ENCODE data around the gene ABR. TPM values are rescaled to one million over a fixed set of nuclear protein-coding genes. Genes with fewer than 3 reads are reported as not detected.
"Not testable (repeated sequence)": the region's sequence is repeated elsewhere in the genome, so short reads cannot be mapped to it uniquely, and the experiment has no call there.

The ABR gene
- total RNA-seq, 1 donor from 2014 or later = 58.1 TPM

DNA sequence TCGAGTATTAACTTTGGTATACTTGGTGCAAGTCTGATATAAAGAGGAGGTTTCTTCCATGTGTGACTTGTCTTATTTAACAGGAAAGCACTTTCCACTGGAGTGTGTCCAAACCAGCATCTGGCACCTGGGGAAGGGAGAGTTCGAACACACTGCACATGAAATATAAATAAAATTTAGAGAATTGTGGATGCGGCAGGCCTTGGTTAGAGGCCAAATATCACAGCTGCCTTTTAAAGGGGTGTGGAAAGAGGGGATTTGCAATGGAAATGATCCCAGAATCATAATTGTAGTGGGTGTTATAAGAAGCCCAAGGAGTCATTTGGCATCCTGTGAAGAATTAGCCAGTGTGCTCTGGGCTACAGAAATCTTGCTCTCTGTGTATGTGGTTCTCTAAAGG lies 195.9 kb downstream of the ABR start:
- DNase-seq = no peak

DNA sequence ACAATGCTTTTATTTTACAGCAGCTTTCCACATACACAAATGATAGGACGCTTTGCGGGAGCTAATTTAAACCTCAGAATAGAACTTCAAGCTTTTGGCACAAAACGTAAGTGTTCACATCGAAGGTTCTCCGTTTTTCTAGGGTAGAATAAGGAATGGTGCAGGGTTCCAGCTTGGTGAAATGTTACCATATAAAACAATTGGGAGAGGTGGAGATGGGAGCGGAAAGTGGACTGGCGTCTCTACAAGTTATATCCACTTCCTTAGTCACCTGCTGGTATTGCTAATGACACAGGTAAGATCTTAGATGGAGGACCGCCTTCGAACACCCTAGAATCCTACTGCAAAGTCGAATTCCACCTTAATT lies 198.5 kb downstream of the ABR start:
- DNase-seq = no peak

DNA sequence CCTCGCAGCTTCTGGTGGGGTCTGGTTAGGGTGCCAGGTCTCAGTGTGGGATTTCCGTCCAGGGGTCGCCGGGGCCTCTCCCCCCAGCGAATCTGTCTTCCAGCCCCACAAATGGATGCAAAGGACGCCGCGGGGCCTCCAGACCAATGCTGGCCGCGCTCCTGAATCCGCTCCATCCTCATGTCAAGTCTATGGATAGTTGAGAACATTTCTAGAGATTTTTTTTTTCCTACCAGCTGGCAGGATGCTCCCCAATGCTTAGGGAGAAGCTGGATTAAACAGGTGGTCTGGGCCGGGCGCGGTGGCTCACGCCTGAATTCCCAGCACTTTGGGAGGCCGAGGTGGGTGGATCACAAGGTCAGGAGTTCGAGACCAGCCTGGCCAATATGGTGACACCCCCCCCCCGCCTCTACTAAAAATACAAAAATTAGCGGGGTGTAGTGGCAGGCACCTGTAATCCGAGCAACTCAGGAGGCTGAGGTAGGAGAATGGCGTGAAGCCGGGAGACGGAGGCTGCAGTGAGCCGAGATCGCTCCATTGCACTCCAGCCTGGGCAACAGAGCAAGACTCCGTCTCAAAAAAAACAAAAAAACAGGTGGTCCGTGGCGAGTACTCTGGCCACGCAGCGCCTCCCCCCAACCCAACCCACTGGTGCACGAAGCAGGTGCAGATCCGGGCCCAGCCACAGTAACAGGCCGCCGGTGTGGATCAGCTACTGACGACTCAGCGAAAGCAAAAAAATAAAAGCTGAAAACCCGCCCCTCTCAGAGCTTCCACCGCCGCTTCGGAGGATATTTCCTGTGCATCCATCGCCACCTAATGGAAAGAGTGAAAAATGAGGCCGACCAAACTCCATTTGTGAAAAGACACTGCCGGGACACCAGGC lies 199.1 kb downstream of the ABR start:
- DNase-seq = peak; percentile 79

DNA sequence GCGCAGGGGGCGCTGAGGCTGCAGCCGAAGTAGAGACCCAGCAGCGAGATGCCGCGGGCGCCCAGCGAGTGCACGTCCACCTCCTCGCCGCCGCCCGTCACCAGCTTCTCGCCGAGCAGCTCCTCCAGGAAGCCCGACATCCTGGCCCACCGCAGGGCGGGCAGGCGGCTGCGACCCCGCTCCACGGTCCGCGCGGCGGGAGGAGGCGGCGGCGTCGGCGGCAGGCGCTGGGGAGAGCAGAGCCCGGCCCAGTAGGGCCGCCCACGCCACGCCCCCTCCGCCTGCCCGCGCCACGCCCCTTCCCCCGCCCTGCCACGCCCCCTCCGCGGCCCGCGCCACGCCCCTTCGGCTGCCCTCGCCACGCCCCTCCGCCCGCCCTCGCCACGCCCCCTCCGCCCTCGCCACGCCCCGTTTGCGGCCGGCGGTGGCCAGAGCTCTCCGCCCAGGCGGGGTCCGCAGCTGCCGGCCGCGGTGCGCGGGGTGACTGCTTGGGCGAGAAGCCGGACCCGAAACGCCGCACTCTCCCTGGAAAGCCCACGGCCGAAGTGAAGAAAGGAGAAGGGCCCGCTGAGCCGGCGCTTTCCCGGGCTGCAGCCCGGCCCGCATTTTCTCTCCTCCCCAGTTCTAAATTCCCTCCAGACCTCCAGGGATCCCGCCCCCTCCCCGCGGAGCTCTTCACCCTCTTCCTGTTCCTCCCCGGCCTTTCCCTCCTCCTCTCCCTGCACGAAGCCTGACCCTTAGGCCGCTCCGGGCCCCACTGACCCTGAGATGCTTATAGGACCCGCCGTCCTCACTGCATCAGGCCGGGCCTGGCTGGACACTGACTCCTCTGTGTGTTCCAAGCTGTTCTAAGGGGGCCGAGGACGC lies 200.0 kb downstream of the ABR start, which contains the start of gene NXN:
Gene NXN, minus strand, starts transcription at position 238 of the 867 bp plus-strand sequence.
- peak; percentile 77 for DNase-seq

DNA sequence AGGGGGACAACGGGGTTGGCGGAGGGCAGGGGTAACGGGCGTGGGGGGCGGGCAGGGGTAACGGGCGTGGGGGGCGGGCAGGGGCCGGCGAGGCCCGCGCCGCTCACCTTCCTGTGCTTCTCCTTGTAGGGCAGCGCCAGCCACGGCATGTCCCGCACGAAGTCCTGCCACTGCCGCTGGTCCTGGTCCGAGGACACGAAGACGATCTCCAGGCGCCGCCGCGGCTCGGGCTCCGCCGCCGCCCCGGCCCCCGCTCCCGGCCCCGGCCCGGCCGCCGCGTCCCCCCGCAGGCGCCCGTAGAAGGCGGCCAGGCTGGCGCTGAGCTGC lies 200.6 kb downstream of the ABR start:
- no peak for DNase-seq

DNA sequence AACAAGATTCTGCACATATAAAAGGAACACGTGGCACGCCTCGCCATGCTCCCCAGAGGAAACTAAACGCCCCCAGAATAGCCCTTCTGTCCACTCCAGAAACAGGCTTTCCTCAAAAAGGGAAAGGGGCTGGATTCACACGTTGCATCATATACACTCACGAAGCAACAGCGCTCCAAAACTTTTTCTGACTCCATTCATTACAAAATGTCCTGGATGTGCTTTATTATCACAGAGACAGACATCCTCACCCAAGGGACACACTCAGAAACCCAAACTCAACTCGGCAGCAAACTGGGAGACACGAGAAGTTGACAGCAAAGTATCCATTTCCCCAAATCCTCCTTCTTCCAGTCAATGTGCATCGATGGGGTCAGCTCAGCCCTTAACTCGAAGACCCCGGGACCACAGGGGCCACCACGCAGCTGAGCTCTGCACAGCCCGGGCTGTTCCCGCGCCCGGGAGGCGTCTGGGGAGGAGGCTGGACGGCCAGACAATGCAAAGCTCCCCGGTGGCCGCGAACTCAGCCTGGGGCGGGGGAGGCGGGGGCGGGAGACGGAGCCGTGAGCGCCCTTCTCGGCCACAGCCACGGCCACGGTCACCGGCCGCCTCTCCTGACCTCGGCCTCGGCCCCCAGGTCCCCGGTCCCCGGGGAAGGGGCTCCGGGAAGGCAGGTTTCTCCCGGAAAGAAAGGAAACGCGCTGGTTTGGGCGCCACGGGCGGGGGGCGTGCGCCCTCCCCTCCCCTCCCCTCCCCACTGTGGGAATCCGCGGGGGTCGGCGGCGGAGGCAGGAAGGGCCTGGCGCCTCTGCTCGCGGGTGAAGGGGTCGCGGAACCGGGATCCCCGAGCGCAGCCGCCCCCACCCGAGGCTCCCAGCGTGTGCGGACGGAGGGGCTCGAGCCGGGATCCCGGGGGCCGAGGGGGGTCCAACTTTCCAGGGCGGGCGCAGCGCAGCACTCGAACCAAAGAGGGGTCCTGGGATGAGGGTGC lies 201.4 kb downstream of the ABR start:
- DNase-seq = peak; percentile 55

DNA sequence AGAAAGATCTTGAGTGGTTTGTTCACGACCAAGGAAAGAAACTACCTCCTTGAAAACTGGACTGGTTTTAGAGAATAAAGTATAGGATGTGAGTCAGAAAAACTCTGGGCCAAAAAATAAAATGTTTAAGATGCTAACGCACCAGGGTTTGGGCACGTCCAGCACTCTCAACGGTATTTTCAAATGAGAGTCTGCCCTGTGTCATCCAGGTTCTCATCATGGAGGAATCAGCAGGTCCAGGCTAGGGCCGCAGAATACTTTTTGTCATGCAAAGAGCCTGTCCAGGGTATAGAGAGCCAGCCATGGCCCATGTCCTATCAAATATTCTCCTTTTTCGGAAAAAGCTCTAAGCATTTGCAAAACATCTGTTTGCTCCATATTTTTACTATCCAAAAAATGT lies 202.6 kb downstream of the ABR start:
- DNase-seq = no peak

DNA sequence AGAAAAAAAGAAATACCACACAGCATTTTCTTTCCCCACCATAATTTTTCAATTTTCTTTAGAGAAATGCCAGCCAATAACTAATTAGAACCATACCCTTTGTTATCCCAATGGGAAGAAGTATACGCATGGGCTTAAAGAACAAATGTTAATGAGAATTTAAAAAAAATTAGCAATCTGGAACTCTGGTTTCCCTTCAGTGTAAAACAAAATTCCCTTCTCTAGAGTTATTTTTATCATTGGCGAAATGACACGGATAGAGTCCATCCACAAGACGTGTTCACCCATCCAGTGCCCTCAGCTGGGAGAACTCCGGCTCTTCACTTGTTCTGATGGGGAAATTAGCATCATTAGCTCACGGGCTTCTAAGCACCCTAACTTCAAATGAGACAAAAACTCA lies 203.5 kb downstream of the ABR start:
- DNase-seq = no peak

DNA sequence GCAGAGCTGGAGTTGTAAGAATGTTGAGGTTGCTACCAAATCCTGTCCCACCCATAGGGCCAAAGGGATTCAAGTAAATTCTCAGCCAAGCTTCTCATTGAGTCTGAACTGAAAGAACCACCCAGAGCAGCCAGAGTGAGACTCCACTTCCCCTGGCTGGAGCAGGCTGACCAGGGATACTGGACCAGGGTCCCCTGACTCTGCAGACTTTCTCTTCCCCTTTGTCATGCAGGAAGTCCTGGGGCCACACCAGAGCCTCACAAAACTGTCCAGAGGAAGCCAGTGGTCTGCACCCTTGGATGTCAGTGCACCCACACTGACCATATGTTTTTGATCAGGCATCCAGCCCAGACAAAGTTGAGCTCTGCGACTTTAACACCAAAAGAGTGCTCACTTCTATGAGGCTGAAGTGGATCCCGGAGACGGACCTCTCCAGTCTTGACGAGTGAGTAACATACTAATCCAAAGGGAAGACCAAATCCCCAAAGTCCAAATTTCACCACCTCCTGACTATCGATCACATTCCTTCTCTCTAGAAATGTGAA lies 204.3 kb downstream of the ABR start:
- DNase-seq = no peak

DNA sequence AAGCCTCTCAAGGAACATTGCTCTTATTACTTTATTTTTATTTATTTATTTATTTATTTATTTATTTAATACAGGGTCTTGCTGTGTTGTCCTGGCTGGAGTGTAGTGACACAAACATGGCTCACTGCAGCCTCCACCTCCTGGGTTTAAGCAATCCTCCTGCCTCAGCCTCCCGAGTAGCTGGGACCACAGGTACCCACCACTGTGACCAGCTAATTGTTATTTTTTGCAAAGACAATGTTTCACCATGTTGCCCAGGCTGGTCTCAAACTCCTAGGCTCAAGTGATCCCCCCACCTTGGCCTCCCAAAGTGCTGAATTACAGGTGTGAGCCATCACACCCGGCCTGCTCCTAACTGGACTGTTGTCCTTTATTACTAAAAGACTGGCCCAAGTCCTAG lies 205.0 kb downstream of the ABR start:
- DNase-seq = not testable (repeated sequence)

DNA sequence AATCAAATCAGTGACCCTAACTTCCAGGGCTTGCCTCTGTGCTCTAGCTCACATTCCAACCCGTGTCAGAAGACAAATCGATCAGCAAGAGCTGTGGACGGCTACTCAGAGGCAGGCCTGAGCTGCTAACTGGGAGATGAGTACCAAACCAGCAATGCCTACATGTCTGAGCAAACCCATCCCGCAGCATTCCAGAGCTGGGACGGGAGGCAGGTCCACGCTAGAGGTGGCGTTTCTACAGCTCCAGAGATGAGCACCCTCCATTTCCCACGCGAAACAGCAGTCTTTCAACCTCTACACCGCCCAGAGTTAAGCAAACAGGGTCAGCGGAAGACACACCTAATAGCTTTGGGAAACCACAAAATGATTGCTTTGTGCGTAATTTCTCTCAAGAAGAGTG lies 206.7 kb downstream of the ABR start:
- DNase-seq = no peak

DNA sequence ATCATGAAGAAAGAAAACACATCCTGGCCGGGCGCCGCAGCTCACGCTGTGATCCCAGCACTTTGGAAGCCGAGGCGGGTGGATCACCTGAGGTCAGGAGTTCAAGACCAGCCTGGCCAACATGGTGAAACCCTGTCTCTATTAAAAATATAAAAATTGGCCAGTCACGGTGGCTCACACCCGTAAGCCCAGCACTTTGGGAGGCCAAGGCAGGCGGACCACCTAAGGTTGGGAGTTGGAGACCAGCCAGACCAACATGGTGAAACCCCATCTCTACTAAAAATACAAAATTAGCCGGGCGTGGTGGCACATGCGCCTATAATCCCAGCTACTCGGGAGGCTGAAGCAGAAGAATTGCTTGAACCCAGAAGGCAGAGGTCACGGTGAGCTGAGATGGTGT lies 207.9 kb downstream of the ABR start:
- not testable (repeated sequence) for DNase-seq

DNA sequence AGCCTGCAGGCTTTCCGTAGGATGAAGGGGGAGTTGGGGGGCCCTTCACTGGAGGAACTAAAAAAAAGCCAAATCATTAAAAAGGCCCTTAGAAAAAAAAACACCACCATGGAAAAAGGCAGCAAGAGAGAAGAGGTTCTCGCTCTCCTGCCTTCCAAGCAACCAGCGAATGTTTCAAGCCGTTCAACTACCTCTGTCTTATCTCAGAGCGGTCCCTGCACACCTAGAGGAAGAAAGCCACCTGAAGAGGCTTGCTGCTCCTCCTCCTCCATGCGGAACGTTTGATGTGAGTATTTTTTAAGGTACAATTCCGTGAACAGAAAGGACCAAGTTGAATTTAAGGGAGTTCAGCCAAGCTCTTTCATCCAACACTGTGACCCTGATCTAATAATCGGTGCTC lies 209.4 kb downstream of the ABR start:
- no peak for DNase-seq

DNA sequence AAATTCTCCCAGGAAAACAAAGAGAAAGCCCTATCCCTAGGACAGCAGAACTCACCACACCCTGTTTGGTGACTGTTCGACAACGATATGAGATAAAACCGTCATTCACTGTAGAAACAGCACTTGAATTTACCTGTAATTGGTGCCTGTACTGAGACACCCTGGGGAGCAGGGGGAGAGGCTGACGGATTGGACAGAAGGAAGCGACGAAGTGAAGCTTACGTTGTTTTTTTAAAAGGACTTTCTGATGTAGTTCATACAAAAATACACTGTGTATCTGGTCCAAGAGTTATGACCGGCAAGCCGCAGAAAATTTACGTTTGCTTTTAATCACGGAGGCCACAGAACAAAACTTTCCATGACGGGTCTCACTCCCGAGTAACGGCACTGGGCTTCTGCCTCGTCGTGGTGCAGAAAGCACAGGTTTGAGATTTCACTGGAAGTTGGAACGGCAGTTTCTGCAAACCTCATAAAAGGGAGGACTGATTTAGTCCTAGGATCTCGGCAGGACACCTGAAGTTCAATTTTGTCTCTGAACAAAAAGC lies 209.9 kb downstream of the ABR start:
- no peak for DNase-seq

DNA sequence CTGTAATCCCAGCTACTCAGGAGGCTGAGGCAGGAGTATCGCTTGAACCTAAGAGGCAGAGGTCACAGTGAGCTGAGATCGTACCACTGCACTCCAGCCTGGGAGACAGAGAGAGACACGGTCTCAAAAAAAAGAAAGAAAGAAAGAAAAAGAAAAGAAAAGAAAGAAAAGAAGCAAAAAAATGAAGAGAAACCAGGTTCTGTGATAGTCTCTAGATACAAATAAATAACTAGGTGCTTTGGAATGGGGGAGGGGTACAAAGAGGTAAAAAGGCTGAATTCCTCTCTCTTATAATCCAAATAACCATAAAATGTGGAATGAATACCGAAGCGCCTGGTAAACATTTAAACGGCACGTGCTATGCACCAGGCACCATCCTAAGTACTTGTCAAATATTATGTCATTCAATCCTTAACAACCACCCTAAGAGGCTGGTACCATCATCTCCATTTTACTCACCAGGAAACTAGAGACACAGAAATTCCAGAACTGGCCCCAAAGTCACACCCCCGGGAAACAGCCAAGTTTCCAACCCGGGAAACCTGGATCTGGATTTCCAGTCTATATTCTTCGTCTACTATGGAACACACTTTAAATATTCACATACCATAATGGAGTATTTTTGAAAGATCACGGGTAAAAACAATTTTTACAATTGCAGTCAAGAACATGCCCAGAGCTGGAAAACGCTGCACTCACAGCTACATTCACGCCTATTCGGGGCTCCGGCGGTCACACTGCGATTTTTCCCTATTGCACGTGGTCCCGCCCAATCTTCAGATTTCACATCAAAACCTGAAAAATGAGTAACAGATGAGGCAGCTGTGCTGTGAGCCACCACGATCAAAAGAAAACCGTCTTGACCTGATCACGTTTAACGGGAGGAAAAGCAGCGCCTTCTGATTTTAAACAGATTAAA lies 210.7 kb downstream of the ABR start:
- DNase-seq = no peak

DNA sequence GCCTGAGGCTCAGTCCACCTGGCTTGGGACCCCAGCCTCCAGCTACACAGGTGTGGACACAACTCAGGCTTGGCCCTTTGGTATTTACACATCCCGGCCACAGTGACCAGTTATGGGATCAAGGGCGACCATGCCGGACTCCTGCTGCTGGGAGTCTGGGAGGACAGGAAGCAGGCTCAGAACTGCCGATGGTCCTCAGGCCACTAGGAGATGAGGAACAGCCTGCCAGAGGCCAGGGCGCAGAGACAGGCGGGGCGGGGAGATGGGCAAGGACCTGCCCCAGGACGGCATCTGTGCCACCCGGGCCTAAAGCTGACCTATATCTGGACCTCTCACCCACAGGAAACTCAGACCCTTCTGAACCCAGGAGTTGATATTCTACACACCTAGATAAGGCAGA lies 212.7 kb downstream of the ABR start:
- no peak for DNase-seq

DNA sequence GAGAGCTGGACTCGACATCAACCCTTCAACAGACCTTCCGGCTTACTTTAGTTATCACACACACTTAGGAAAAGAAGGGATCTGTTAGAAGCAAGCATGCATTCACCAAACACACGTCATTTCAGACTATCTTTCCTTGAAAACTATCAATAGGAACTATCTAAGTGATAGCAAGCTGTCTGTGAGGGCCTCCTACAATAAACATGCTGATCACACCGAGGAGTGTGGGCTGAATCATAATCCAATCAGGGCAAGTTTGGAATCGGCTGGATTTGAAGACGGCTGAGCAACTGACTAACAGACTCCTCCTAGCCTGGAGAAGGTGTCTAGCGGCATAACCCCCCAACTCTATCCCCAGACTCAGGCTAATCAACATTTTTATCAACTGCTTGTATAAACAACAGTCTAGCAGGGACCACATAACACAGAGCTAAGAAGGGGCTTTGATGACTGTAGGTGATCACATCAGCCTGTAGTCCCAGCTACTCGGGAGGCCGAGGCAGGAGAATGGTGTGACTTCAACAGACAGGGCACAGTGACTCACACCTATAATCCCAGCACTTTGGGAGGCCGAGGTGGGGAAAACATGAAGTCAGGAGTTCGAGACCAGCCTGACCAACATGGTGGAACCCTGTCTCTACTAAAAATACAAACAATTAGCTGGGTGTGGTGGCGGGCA lies 214.3 kb downstream of the ABR start:
- DNase-seq = no peak

DNA sequence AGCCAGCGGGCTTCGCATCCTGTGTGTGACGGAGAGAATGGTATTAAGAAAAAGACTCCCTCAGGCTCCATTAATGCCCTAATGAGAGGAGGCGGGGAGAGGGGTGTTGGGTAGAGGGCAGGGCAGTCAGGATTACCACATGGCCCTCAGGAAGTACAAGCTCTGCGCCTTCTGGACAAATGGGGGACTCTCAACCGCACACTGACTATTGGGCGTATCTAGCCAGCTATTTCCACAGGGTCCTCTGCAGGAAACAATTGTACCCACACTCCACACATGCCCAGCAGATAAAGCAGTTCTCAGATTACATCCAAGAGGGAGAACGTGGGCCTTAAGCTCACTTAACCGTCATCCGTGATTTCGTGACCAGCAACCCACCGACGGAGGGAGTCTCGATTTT lies 214.9 kb downstream of the ABR start:
- DNase-seq = no peak

DNA sequence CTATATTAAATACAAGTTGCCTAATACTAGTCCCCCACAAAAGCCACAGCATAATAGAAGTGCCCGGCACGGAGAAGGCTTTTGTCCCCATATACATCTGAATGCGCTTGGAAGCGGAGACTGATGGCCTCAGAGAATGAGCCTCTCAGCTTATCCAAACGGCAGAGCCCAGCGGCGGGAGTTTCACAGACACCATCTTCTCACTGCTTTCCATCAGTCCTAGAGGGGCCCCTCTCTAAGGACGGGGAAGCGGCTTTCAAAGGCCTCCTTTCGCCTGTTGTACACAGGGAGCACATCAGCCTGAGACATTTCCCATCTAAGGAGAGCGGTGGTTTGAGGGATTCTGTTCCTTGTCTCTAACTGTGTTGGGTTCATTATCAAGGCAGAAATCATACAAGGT lies 217.1 kb downstream of the ABR start:
- DNase-seq = no peak

DNA sequence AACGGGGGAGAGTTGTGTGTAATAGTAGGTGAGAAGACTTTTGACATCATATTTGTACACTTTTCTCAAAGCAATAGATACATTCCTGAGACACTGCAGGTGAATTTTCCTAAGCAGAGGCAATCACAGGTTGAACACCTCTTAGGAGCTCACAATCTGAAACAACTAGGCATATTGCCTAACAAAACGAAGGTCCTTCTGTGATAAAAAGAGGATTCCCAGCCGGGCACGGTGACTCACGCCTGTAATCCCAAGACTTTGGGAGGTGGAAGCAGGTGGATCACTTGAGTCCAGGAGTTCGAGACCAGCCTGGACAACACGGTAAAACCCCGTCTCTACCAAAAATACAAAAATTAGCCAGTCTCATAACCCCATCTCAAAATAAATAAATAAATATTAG lies 217.6 kb downstream of the ABR start:
- no peak for DNase-seq
